Karpas-422 (cell line): Measurements from ENCODE around the gene CCDC43. TPM values are rescaled to one million over a fixed set of nuclear protein-coding genes. Genes with fewer than 3 reads are reported as not detected.

Source experiments
- DNase-seq: peaks from one replicate; pipeline ENCODE4 v3.0.0-alpha.2; 2015
- H2AFZ ChIP-seq: fragments of 200-600 bp; sonication (generic); 2 replicates; pipeline ENCODE4 v1.6.1; 2014; ENCODE audit warnings: antibody characterized with exemption, low read length, mixed read lengths
- H3K27ac ChIP-seq: fragments of 200-600 bp; sonication (generic); 2 replicates; pipeline ENCODE4 v1.5.1; 2014; ENCODE audit warnings: mild to moderate bottlenecking, low read length, moderate library complexity
- H3K27me3 ChIP-seq: fragments of 200-600 bp; sonication (generic); 2 replicates; pipeline ENCODE4 v1.6.1; 2014; ENCODE audit warnings: low read length, mixed read lengths
- H3K36me3 ChIP-seq: fragments of 200-600 bp; sonication (generic); 2 replicates; pipeline ENCODE4 v1.6.1; 2014; ENCODE audit warnings: low read length, mixed read lengths; ENCODE audit not compliant: insufficient read depth
- H3K4me1 ChIP-seq: fragments of 200-600 bp; sonication (generic); 2 replicates; pipeline ENCODE4 v1.6.1; 2014; ENCODE audit warnings: mild to moderate bottlenecking, low read length, mixed read lengths
- H3K4me2 ChIP-seq: fragments of 200-600 bp; sonication (generic); 2 replicates; pipeline ENCODE4 v1.6.1; 2014; ENCODE audit warnings: low read length, low read depth, mild to moderate bottlenecking; ENCODE audit not compliant: poor library complexity, severe bottlenecking
- H3K4me3 ChIP-seq: fragments of 200-600 bp; sonication (generic); 2 replicates; pipeline ENCODE4 v1.5.1; 2014; ENCODE audit warnings: mild to moderate bottlenecking, antibody characterized with exemption, low read length, mixed read lengths
- H3K79me2 ChIP-seq: fragments of 200-600 bp; sonication (generic); 2 replicates; pipeline ENCODE4 v1.6.1; 2014; ENCODE audit warnings: mild to moderate bottlenecking, low read length, mixed read lengths
- H3K9ac ChIP-seq: fragments of 200-600 bp; sonication (generic); 2 replicates; pipeline ENCODE4 v1.6.0; 2014; ENCODE audit warnings: low read length
- H3K9me2 ChIP-seq: fragments of 200-600 bp; sonication (generic), shearing (Covaris generic); replicated peaks from 2 replicates; pipeline ENCODE4 v1.6.0; 2014; ENCODE audit warnings: mild to moderate bottlenecking, low read length, moderate library complexity; ENCODE audit not compliant: insufficient read depth
- H3K9me3 ChIP-seq: fragments of 300-700, 200-600 bp; sonication (generic); 2 replicates; pipeline ENCODE4 v1.6.1; 2014; ENCODE audit warnings: low read length, mixed read lengths
- H4K20me1 ChIP-seq: fragments of 200-600 bp; sonication (generic); 2 replicates; pipeline ENCODE4 v1.6.1; 2014; ENCODE audit warnings: mild to moderate bottlenecking, antibody characterized with exemption, low read length, low read depth; ENCODE audit not compliant: insufficient read depth
- total RNA-seq: library from RNA; depleted of rRNA; stranded (reverse); fragments of >200 nt; shearing (Covaris generic); gene quantifications from 2 replicates; pipeline ENCODE4 v1.2.3, GENCODE V29; 2014; ENCODE audit warnings: low replicate concordance

Gene CCDC43
- total RNA-seq, 1 experiment from 2014 or later: 17.1 TPM

GRCh38 chr17:44661835-44662234 lies 27.7 kb downstream of the CCDC43 start:
- Histone ChIP-seq H3K79me2 (no peaks in the 10 kb centered on the region), H3K36me3 (no peaks in the 10 kb centered on the region), H3K9me3 (no peaks in the 10 kb centered on the region), H3K27ac (no peak overlapping the region), H4K20me1 (no peaks in the 10 kb centered on the region), H2AFZ (no peak overlapping the region), H3K9me2 (no peaks in the 10 kb centered on the region), H3K9ac (no peak overlapping the region), H3K4me3 (no peak overlapping the region), H3K4me1 (peaks cover 6% of the 10 kb centered on the region), H3K4me2 (no peak overlapping the region), H3K27me3 (no peaks in the 10 kb centered on the region)
- DNase-seq: no peak

DNA sequence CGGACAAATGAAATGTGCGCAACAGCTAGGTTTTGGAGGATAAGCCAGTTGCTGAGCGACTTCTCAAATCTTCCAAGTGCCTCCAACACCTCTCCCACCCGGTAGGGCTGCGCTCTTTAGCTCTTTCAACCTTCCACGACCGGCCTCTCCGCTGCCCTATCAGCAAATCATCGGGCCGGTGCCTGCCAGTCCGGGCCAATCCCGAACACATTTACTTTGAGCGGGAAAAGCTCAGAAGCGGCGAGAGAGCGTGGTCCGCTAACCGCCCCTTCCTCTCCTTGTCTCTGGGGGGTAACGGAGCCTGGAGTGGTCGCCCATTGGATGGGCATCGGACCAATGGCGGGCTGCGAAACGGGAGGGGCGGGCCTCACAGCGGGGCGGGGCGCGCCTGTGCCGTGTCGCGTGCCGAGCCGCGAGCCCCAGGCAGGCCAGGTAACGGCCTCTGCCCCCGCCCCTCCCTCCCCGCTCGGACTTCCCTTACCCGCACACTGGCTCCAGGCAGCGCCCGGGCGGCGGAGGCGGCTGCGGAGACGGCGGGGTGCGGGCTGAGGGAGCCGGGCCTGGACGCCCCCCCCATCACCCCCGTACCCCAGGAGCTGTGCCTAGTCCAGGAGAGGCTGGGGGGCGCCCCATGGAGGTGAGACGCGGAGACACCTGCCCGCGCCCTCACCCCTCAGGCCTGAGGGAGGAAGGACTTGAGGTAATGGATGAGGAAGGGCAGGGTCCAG lies 33.4 kb downstream of the CCDC43 start, which contains the start of gene MEIOC:
TSS of gene MEIOC (plus strand) at position 486 of the 728 bp plus-strand sequence. CDS start at position 632, 146 bp downstream.
- Histone ChIP-seq H3K36me3 (no peaks in the 10 kb centered on the region), H2AFZ (no peak within 1 kb of the TSS), H3K4me3 (no peak within 1 kb of the TSS), H4K20me1 (no peaks in the 10 kb centered on the region), H3K27ac (no peak within 1 kb of the TSS), H3K27me3 (no peaks in the 10 kb centered on the region), H3K9me3 (no peaks in the 10 kb centered on the region), H3K79me2 (no peaks in the 10 kb centered on the region), H3K4me1 (no peaks in the 10 kb centered on the region), H3K9me2 (no peaks in the 10 kb centered on the region), H3K4me2 (no peak within 1 kb of the TSS), H3K9ac (no peak within 1 kb of the TSS)
- DNase-seq: no peak

GRCh38 chr17:44653954-44654353 lies 35.6 kb downstream of the CCDC43 start:
- Histone ChIP-seq H4K20me1 (no peaks in the 10 kb centered on the region), H3K9ac (no peak overlapping the region), H3K9me2 (no peaks in the 10 kb centered on the region), H3K27me3 (no peaks in the 10 kb centered on the region), H3K4me1 (no peaks in the 10 kb centered on the region), H3K79me2 (no peaks in the 10 kb centered on the region), H3K4me3 (no peak overlapping the region), H3K4me2 (no peak overlapping the region), H3K36me3 (no peaks in the 10 kb centered on the region), H2AFZ (no peak overlapping the region), H3K27ac (no peak overlapping the region), H3K9me3 (no peaks in the 10 kb centered on the region)
- no peak for DNase-seq

GRCh38 chr17:44653384-44653783 lies 36.2 kb downstream of the CCDC43 start:
- Histone ChIP-seq H3K27ac (no peak overlapping the region), H3K9me2 (no peaks in the 10 kb centered on the region), H3K27me3 (no peaks in the 10 kb centered on the region), H3K4me1 (no peaks in the 10 kb centered on the region), H2AFZ (no peak overlapping the region), H3K4me2 (no peak overlapping the region), H3K36me3 (no peaks in the 10 kb centered on the region), H3K79me2 (no peaks in the 10 kb centered on the region), H3K9me3 (no peaks in the 10 kb centered on the region), H3K9ac (no peak overlapping the region), H4K20me1 (no peaks in the 10 kb centered on the region), H3K4me3 (no peak overlapping the region)
- DNase-seq: no peak

DNA sequence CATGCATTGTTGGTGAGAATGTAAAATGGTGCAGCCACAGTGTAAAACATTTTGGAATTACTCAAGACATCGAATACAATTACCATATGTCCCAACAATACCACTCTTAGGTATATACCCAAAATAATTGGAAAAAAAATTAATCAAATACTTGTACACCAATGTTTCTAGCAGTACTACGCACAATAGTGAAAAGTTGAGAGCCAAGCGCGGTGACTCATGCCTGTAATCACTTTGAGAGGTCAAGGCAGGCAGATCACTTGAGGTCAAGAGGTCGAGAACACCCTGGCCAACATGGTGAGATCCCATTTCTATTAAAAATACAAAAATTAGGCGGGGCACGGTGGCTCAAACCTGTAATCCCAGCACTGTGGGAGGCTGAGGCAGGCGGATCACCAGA lies 36.8 kb downstream of the CCDC43 start:
- H3K27ac ChIP-seq: no peak overlapping the region

GRCh38 chr17:44651228-44651627 lies 38.3 kb downstream of the CCDC43 start:
- Histone ChIP-seq H3K27ac (no peak overlapping the region), H3K9ac (no peak overlapping the region), H3K36me3 (no peaks in the 10 kb centered on the region)

More for the DNA sequence above, 36.8 kb downstream of the CCDC43 start:
- Histone ChIP-seq H3K4me1 (no peaks in the 10 kb centered on the region), H3K27me3 (no peaks in the 10 kb centered on the region), H2AFZ (no peak overlapping the region), H3K79me2 (no peaks in the 10 kb centered on the region), H3K36me3 (no peaks in the 10 kb centered on the region), H3K9me3 (no peaks in the 10 kb centered on the region), H3K9ac (no peak overlapping the region), H4K20me1 (no peaks in the 10 kb centered on the region), H3K4me2 (no peak overlapping the region), H3K9me2 (no peaks in the 10 kb centered on the region), H3K4me3 (no peak overlapping the region)
- DNase-seq: no peak

GRCh38 chr17:44648963-44649362 lies 40.6 kb downstream of the CCDC43 start:
- H3K27ac ChIP-seq: no peak overlapping the region
- H3K4me3 ChIP-seq: no peak overlapping the region
- no peak overlapping the region for H3K4me2 ChIP-seq
- no peak overlapping the region for H2AFZ ChIP-seq
- no peaks in the 10 kb centered on the region for H3K27me3 ChIP-seq
- no peaks in the 10 kb centered on the region for H3K4me1 ChIP-seq
- no peaks in the 10 kb centered on the region for H3K79me2 ChIP-seq
- H3K9me2 ChIP-seq: no peaks in the 10 kb centered on the region
- no peak for DNase-seq
- no peak overlapping the region for H3K9ac ChIP-seq
- H3K9me3 ChIP-seq: no peaks in the 10 kb centered on the region
- no peaks in the 10 kb centered on the region for H4K20me1 ChIP-seq
- no peaks in the 10 kb centered on the region for H3K36me3 ChIP-seq

More at GRCh38 chr17:44651228-44651627, 38.3 kb downstream of the CCDC43 start:
- H3K4me1 ChIP-seq: no peaks in the 10 kb centered on the region
- H4K20me1 ChIP-seq: no peaks in the 10 kb centered on the region
- no peaks in the 10 kb centered on the region for H3K9me3 ChIP-seq
- H3K4me3 ChIP-seq: no peak overlapping the region
- no peak overlapping the region for H3K4me2 ChIP-seq
- no peaks in the 10 kb centered on the region for H3K79me2 ChIP-seq
- H2AFZ ChIP-seq: no peak overlapping the region
- H3K9me2 ChIP-seq: no peaks in the 10 kb centered on the region
- no peak for DNase-seq
- H3K27me3 ChIP-seq: no peaks in the 10 kb centered on the region

DNA sequence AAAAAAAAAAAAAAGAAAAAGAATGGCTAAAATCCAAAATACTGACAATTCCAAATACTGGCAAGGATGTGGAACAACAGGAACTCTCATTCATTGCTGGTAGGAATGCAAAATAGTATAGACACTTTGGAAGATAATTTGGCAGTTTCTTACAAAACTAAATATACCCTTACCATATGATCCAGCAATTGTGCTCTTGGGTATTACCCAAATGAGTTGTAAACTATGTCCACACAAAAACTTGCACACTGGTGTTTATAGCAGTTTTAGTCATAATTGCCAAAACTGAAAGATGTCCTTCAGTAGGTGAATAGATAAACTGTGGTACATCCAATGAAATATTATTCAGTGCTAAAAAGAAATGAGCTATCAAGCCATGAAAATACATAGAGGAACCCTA lies 41.8 kb downstream of the CCDC43 start:
- H3K27ac ChIP-seq: no peak overlapping the region
- no peak overlapping the region for H3K4me3 ChIP-seq
- no peaks in the 10 kb centered on the region for H3K36me3 ChIP-seq
- no peaks in the 10 kb centered on the region for H3K4me1 ChIP-seq
- no peaks in the 10 kb centered on the region for H3K27me3 ChIP-seq
- H3K9me3 ChIP-seq: no peaks in the 10 kb centered on the region
- H3K9me2 ChIP-seq: no peaks in the 10 kb centered on the region
- H2AFZ ChIP-seq: no peak overlapping the region
- H3K9ac ChIP-seq: no peak overlapping the region
- DNase-seq: no peak
- H3K4me2 ChIP-seq: no peak overlapping the region
- H3K79me2 ChIP-seq: no peaks in the 10 kb centered on the region
- H4K20me1 ChIP-seq: no peaks in the 10 kb centered on the region
